ENCODE measurements around the gene HCN4. TPM values are rescaled to one million over a fixed set of nuclear protein-coding genes. Genes with fewer than 3 reads are reported as not detected.
A peak's percentile ranks its signal among the peaks of the same experiment; 100 is the strongest.

Gene HCN4
- total and polyA plus RNA-seq, 2 of the 8 experiments (the other 6 are each of a cell fraction or from before 2014, with no cell fraction given) = 3.7 to 8.5 TPM

GRCh38 chr15:73398861-73399260 is 30.1 kb upstream of the HCN4 start:
- H3K79me1 ChIP-seq (ENCODE audit: low read depth, low read length) = no peaks in the 10 kb centered on the region
- TF ChIP-seq SAP30 (IDR thresholded peaks at IDR 0.05; ENCODE audit: insufficient read depth, insufficient replicate concordance, low read length) (no peak), FOSL1 (IDR thresholded peaks at IDR 0.05; ENCODE audit: insufficient read depth, low read depth, low read length) (no peak), SIN3A (conservative IDR thresholded peaks at IDR 0.05 in 1 of 2, IDR thresholded peaks at IDR 0.05 in 1 of 2; ENCODE audit: low read depth in 1 of 2, low read length in 2 of 2) (no peak), SP2 (IDR thresholded peaks at IDR 0.05; ENCODE audit: low read length) (no peak)
- no peak overlapping the region for H2BK5ac ChIP-seq (ENCODE audit: low read depth, low read length)
- H3K4me1 ChIP-seq (replicated peaks in 1 of 4; ENCODE audit: control insufficient read depth in 3 of 4, insufficient read depth in 4 of 4, low read length in 3 of 4) = peaks cover 4 to 8% (median 8%) of the 10 kb centered on the region in 4 experiments
- H3K9me3 ChIP-seq (ENCODE audit: insufficient read depth in 2 of 2, low read depth in 1 of 2, low read length in 1 of 2) = no peaks in the 10 kb centered on the region
- H4K8ac ChIP-seq (ENCODE audit: extremely low read depth, insufficient read depth, low read length) = no peak overlapping the region
- no peaks in the 10 kb centered on the region; a peak in 1 of 7 replicates for H3K27me3 ChIP-seq (replicated peaks in 1 of 4; ENCODE audit: control insufficient read depth in 3 of 4, extremely low read depth in 1 of 4, insufficient read depth in 3 of 4, low read length in 3 of 4)
- FAIRE-seq = no peak
- 0 out of 2 replicates have a peak overlapping the region, but pooled peaks have one; percentile 52 for H2AFZ ChIP-seq (ENCODE audit: low read length)
- no peak overlapping the region for H3K18ac ChIP-seq (ENCODE audit: extremely low read depth, low read length)
- no peaks in the 10 kb centered on the region for H3K79me2 ChIP-seq (ENCODE audit: control insufficient read depth in 1 of 2, insufficient read depth in 2 of 2, low read length in 2 of 2)
- H2BK20ac ChIP-seq (ENCODE audit: low read length) = peak overlapping the region; percentile 48; the same call in 1 of the 2 replicates
- H4K91ac ChIP-seq (replicated peaks; ENCODE audit: insufficient read length, low read length) = no peak overlapping the region
- DNase-seq (ENCODE audit: low read depth in 1 of 2, low spot score in 2 of 2) = no peak
- H3K14ac ChIP-seq (ENCODE audit: insufficient read length) = no peak overlapping the region
- CTCF ChIA-PET (ENCODE audit: partially characterized antibody) = interaction anchor here (1.8 kb wide), 1 partner anchor 66 kb away, joined by 4 read pairs; no protein-coding TSS in a partner anchor
- H3K4me2 ChIP-seq (ENCODE audit: insufficient read depth in 1 of 2, low read depth in 2 of 2, low read length in 2 of 2) = no peak overlapping the region
- H3K4ac ChIP-seq (replicated peaks; ENCODE audit: insufficient read length, low read depth, low read length) = no peak overlapping the region
- no peak overlapping the region for H2BK12ac ChIP-seq (ENCODE audit: low read depth, low read length)
- no peak overlapping the region for H2BK15ac ChIP-seq (ENCODE audit: low read length)
- H3K23me2 ChIP-seq (ENCODE audit: low read depth, low read length) = no peaks in the 10 kb centered on the region
- H3K23ac ChIP-seq (ENCODE audit: insufficient read length) = no peak overlapping the region
- no peak overlapping the region for H3K27ac ChIP-seq (ENCODE audit: low read depth, low read length)
- no peak overlapping the region for H3K9ac ChIP-seq (replicated peaks in 1 of 4; ENCODE audit: extremely low read depth in 1 of 4, low read depth in 3 of 4, low read length in 3 of 4)
- no peak overlapping the region for H4K5ac ChIP-seq (ENCODE audit: insufficient read length, low read depth, low read length)
- no peaks in the 10 kb centered on the region for H4K20me1 ChIP-seq (replicated peaks in 1 of 2; ENCODE audit: control insufficient read depth in 1 of 2, insufficient read depth in 2 of 2, low read length in 2 of 2)
- H3K4me3 ChIP-seq (ENCODE audit: extremely low read depth in 1 of 4, insufficient read depth in 2 of 4, low read depth in 3 of 4, low read length in 4 of 4) = no peak overlapping the region
- H3K36me3 ChIP-seq (ENCODE audit: control insufficient read depth in 2 of 4, insufficient read depth in 4 of 4, low read length in 3 of 4) = no peaks in the 10 kb centered on the region
- no peak overlapping the region for H2AK5ac ChIP-seq (ENCODE audit: low read depth, low read length)
- POLR2A ChIA-PET (ENCODE audit: partially characterized antibody) = interaction anchor here (1.2 kb wide), 1 partner anchor 20 kb away, joined by 3 read pairs; no protein-coding TSS in a partner anchor
- H3K56ac ChIP-seq (replicated peaks; ENCODE audit: insufficient read length, low read depth, low read length) = no peak overlapping the region
- WGBS, 2 experiments (ENCODE audit: extremely low coverage in 1 of 2, insufficient coverage in 1 of 2, insufficient read length in 1 of 2, insufficient replicate concordance in 2 of 2, low coverage in 1 of 2, low lambda C conversion rate in 2 of 2, missing lambda C conversion rate in 1 of 2) = 94% methylated on average over 4 of the region's 4 CpGs; no CpG with 5 or more reads in 1 of the 2 experiments
- no peak overlapping the region for H2BK120ac ChIP-seq (replicated peaks; ENCODE audit: low read depth, low read length)
